HepG2 (cell line): ENCODE measurements around the gene ITIH3. TPM values are rescaled to one million over a fixed set of nuclear protein-coding genes. Genes with fewer than 3 reads are reported as not detected.

Source experiments
- ATAC-seq: fragments of 200-7000 bp; cut with Tn5 transposase; 3 replicates; pipeline ENCODE4 v1.9.1; 2020; ENCODE audit warnings: mild to moderate bottlenecking, moderate library complexity
- BruUV-seq: library from RNA; stranded (reverse); fragments of 400-500 nt; replicated peaks from 2 replicates; lab custom pipeline; 2021; lab: Mats Ljungman, UMichigan
- CTCF ChIA-PET: fragments of 300-600 bp; formaldehyde crosslinking; extraction: SDS; loops from one replicate; lab custom pipeline; 2021; ENCODE audit warnings: low total read pairs, inconsistent platforms, low intra/inter-chr PET ratio; lab: Yijun Ruan, JAX
- POLR2A ChIA-PET: fragments of 350-600 bp; sonication (Branson Sonifier 250); formaldehyde crosslinking; loops from one replicate; lab custom pipeline; 2020; ENCODE audit warnings: antibody characterized with exemption, inconsistent platforms; lab: Yijun Ruan, JAX
- DNase-seq: peaks from one replicate; pipeline ENCODE4 v3.0.0-alpha.2; 2015; ENCODE audit warnings: low spot score
- FAIRE-seq: peaks from 3 replicates; lab custom pipeline; 2011; peaks lifted over from hg19 to GRCh38; lab: Jason Lieb, UNC
- H2AFZ ChIP-seq: one replicate; pipeline ENCODE4 v1.6.1; 2011; ENCODE audit warnings: low read length, inconsistent platforms
- H3K27ac ChIP-seq: fragments of 300-600 bp; 3 replicates; pipeline ENCODE4 v1.8.0; 2011; ENCODE audit warnings: mixed run types, mild to moderate bottlenecking, mixed read lengths, low read length, inconsistent platforms; ENCODE audit not compliant: insufficient read depth; ENCODE audit errors: extremely low read length
- H3K27me3 ChIP-seq, 2 experiments: fragments of 200-600 bp in 1 of 2; 2 replicates in 1 of 2; 3 replicates in 1 of 2; pipeline versions ENCODE4 v1.6.0 to v1.8.0; 2011; ENCODE audit warnings: low read length in 2 of 2, mild to moderate bottlenecking in 2 of 2, moderate library complexity in 2 of 2, inconsistent platforms in 1 of 2; ENCODE audit not compliant: insufficient read depth in 2 of 2, control insufficient read depth in 1 of 2
- H3K36me3 ChIP-seq, 2 experiments: fragments of 200-600 bp in 1 of 2; replicated peaks in 1 of 2; 2 replicates in 1 of 2; 3 replicates in 1 of 2; pipeline versions ENCODE4 v1.5.1 to v1.8.0; 2011; ENCODE audit warnings: low read length in 2 of 2, inconsistent platforms in 1 of 2; ENCODE audit not compliant: insufficient read depth in 2 of 2, control insufficient read depth in 1 of 2
- H3K4me1 ChIP-seq: 2 replicates; pipeline ENCODE4 v1.5.1; 2012; ENCODE audit warnings: low read length, inconsistent platforms; ENCODE audit not compliant: insufficient read depth
- H3K4me2 ChIP-seq: 2 replicates; pipeline ENCODE4 v1.6.0; 2011; ENCODE audit warnings: low read depth, low read length, inconsistent platforms
- H3K4me3 ChIP-seq, 3 experiments: fragments of 200-600 bp in 1 of 3; sonication (generic), shearing (Covaris generic) in 1 of 3; replicated peaks in 1 of 3; 2 replicates each; pipeline ENCODE4 v1.5.1; 2011 to 2016; ENCODE audit warnings: low read length in 3 of 3, inconsistent platforms in 2 of 3, low read depth in 2 of 3, mild to moderate bottlenecking in 2 of 3, control low read depth in 1 of 3, mixed read lengths in 1 of 3; ENCODE audit not compliant: insufficient read depth in 1 of 3
- H3K79me2 ChIP-seq: one replicate; pipeline ENCODE4 v1.6.1; 2011; ENCODE audit warnings: low read length, inconsistent platforms; ENCODE audit not compliant: insufficient read depth
- H3K9ac ChIP-seq: 2 replicates; pipeline ENCODE4 v1.6.0; 2011; ENCODE audit warnings: mild to moderate bottlenecking, low read depth, low read length, inconsistent platforms; ENCODE audit not compliant: insufficient read depth
- H3K9me3 ChIP-seq: 2 replicates; pipeline ENCODE4 v1.5.1; 2012; ENCODE audit warnings: mild to moderate bottlenecking, low read length
- H4K20me1 ChIP-seq: 2 replicates; pipeline ENCODE4 v1.6.0; 2011; ENCODE audit warnings: inconsistent platforms, mild to moderate bottlenecking, low read length, moderate library complexity; ENCODE audit not compliant: insufficient read depth
- ATAD3A ChIP-seq: sonication (generic); formaldehyde crosslinking; IDR thresholded peaks from 2 replicates; pipeline ENCODE4 v1.4.0; 2020; ENCODE audit warnings: missing genetic modification reagents
- MTA3 ChIP-seq: sonication (generic); formaldehyde crosslinking; IDR thresholded peaks from 2 replicates; pipeline ENCODE4 v1.4.0; 2020; ENCODE audit warnings: missing genetic modification reagents
- NRL ChIP-seq: sonication (generic); formaldehyde crosslinking; IDR thresholded peaks from 2 replicates; pipeline ENCODE4 v1.5.0; 2020; ENCODE audit warnings: missing genetic modification reagents, mild to moderate bottlenecking, moderate library complexity, borderline replicate concordance
- PLSCR1 ChIP-seq: sonication (generic); formaldehyde crosslinking; IDR thresholded peaks from 2 replicates; pipeline ENCODE4 v1.5.0; 2020; ENCODE audit warnings: missing genetic modification reagents, mild to moderate bottlenecking, borderline replicate concordance
- RORA ChIP-seq: sonication (generic); formaldehyde crosslinking; IDR thresholded peaks from 2 replicates; pipeline ENCODE4 v1.5.0; 2020; ENCODE audit warnings: mild to moderate bottlenecking, missing genetic modification reagents, moderate library complexity
- ZBTB43 ChIP-seq: sonication (generic); formaldehyde crosslinking; conservative IDR thresholded peaks from 2 replicates; pipeline ENCODE4 v1.4.0; 2020; ENCODE audit warnings: missing genetic modification reagents
- ZFP91 ChIP-seq: sonication (generic); formaldehyde crosslinking; IDR thresholded peaks from 2 replicates; pipeline ENCODE4 v1.9.0; 2022; ENCODE audit warnings: missing genetic modification reagents, mild to moderate bottlenecking, borderline replicate concordance
- ZGPAT ChIP-seq: IDR thresholded peaks from 2 replicates; pipeline ENCODE4 v1.6.1; 2016; ENCODE audit warnings: mild to moderate bottlenecking
- ZNF10 ChIP-seq: sonication (generic); formaldehyde crosslinking; IDR thresholded peaks from 2 replicates; pipeline ENCODE4 v1.4.0; 2020; ENCODE audit warnings: mild to moderate bottlenecking, low read depth, missing genetic modification reagents, borderline replicate concordance
- ZNF318 ChIP-seq: sonication (generic); formaldehyde crosslinking; IDR thresholded peaks from 2 replicates; pipeline ENCODE4 v1.4.0; 2020; ENCODE audit warnings: mild to moderate bottlenecking, missing genetic modification reagents
- ZNF546 ChIP-seq: sonication (generic); formaldehyde crosslinking; conservative IDR thresholded peaks from 2 replicates; pipeline ENCODE4 v1.8.1; 2023; ENCODE audit warnings: mild to moderate bottlenecking, missing genetic modification reagents
- WGBS: methylation state at CpG from one replicate; pipeline ENCODE4 v1.1.6; 2017; ENCODE audit warnings: low lambda C conversion rate; 5-methylcytosine and 5-hydroxymethylcytosine counted together
- in situ Hi-C: cut with HindIII; loops from 2 replicates; pipeline ENCODE4 v1.10.0; 2017; ENCODE audit warnings: low pct_unique_long_range_greater_than_20kb; ENCODE audit not compliant: extremely low pct_ligation_motif_present
- intact Hi-C: fragments of 100-400 bp; cut with micrococcal nuclease; formaldehyde crosslinking; loops from one replicate; pipeline ENCODE4 v1.10.0; 2022; ENCODE audit not compliant: unreplicated experiment
- polyA plus RNA-seq, 8 experiments: library from polyadenylated mRNA; depleted of rRNA in 3 of 8; stranded (reverse) in 7 of 8; unstranded in 1 of 8; fragments of >200 nt; fragmentation: Illumina TruSeq in 4 of 8; extraction: Trizol in 4 of 8; gene quantifications; 2 replicates each; pipeline versions ENCODE4 v1.2.1 to v1.2.3, GENCODE V29; 2011 to 2016; ENCODE audit warnings: low read depth in 4 of 8, missing spikeins in 1 of 8, mixed read lengths in 1 of 8; ENCODE audit not compliant: insufficient read depth in 1 of 8
- total RNA-seq, 5 experiments: library from RNA; depleted of rRNA; stranded (reverse); fragments of >200 nt; fragmentation: Illumina TruSeq; extraction: Trizol; gene quantifications; 2 replicates each; pipeline ENCODE4 v1.2.3, GENCODE V29; 2016; ENCODE audit warnings: low read depth in 1 of 5

ITIH3 gene
- total and polyA plus RNA-seq, 2 of the 13 experiments (the other 11 are each of a cell fraction or from before 2014, with no cell fraction given): 105 to 632 TPM

GRCh38 chr3:52857864-52858263 is 63.3 kb downstream of the ITIH3 start:
- FAIRE-seq: no peak
- ChIA-PET POLR2A (no interaction called here), CTCF (no interaction called here)
- H2AFZ ChIP-seq: no peak overlapping the region
- BruUV-seq: no TSS peak
- no peak for ATAC-seq
- WGBS: 93% methylated on average over 5 of the region's 5 CpGs
- no peak for DNase-seq
- no peak overlapping the region for H3K9ac ChIP-seq
- H3K27me3 ChIP-seq: no peaks in the 10 kb centered on the region
- H3K36me3 ChIP-seq: no peaks in the 10 kb centered on the region
- in situ Hi-C loops (loop anchor here (10.0 kb wide), 1 partner anchor 77 kb away; no protein-coding TSS in a partner anchor), intact Hi-C loops (no loop called here)
- H3K4me1 ChIP-seq: no peaks in the 10 kb centered on the region
- H3K9me3 ChIP-seq: no peaks in the 10 kb centered on the region
- H3K27ac ChIP-seq: no peak overlapping the region
- H4K20me1 ChIP-seq: no peaks in the 10 kb centered on the region
- H3K79me2 ChIP-seq: no peaks in the 10 kb centered on the region
- H3K4me2 ChIP-seq: no peak overlapping the region
- H3K4me3 ChIP-seq: no peak overlapping the region
- TF ChIP-seq ZNF318: no peak
- TF ChIP-seq ZGPAT: no peak
- TF ChIP-seq ZNF10: no peak
- TF ChIP-seq ZFP91 (CRISPR knock-in tag): no peak
- no peak for TF ChIP-seq NRL
- TF ChIP-seq ZBTB43 (CRISPR knock-in tag): no peak
- no peak for TF ChIP-seq ATAD3A (CRISPR knock-in tag)
- TF ChIP-seq ZNF546 (CRISPR knock-in tag): no peak
- no peak for TF ChIP-seq MTA3 (CRISPR knock-in tag)
- no peak for TF ChIP-seq PLSCR1
- no peak for TF ChIP-seq RORA (CRISPR knock-in tag)
